ENCODE results near the gene LDB2. TPM values are rescaled to one million over a fixed set of nuclear protein-coding genes. Genes with fewer than 3 reads are reported as not detected.

LDB2 gene
- total and polyA plus RNA-seq, 8 donors, result 4.0 to 11.6 (median 5.9) TPM

DNA sequence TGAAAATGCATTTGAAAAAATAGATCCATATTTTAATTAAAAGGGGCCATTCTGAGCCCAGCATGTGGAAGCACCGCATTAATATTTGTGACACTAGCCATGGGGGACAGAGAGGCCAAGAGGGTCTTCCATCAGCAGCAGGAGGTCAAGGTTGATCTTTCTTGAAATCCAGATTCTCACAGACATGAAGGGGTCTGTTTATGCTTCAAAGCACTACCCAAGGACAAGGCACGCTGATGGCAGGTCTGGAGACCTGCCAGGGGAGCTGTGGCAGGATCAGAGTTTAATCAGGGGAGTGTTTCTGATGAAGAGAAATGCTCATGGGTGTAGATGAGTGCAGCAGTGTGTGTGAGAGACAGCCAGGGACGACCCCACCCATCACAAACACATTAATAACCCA lies 243.3 kb downstream of the LDB2 start:
- no peak for DNase-seq
- TF ChIP-seq, protein P1, sequence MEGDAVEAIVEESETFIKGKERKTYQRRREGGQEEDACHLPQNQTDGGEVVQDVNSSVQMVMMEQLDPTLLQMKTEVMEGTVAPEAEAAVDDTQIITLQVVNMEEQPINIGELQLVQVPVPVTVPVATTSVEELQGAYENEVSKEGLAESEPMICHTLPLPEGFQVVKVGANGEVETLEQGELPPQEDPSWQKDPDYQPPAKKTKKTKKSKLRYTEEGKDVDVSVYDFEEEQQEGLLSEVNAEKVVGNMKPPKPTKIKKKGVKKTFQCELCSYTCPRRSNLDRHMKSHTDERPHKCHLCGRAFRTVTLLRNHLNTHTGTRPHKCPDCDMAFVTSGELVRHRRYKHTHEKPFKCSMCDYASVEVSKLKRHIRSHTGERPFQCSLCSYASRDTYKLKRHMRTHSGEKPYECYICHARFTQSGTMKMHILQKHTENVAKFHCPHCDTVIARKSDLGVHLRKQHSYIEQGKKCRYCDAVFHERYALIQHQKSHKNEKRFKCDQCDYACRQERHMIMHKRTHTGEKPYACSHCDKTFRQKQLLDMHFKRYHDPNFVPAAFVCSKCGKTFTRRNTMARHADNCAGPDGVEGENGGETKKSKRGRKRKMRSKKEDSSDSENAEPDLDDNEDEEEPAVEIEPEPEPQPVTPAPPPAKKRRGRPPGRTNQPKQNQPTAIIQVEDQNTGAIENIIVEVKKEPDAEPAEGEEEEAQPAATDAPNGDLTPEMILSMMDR (IDR thresholded peaks at IDR 0.05), result no peak
- no peaks in the 10 kb centered on the region for H3K27me3 ChIP-seq
- H3K4me3 ChIP-seq, result no peak overlapping the region
- no peak for ATAC-seq
- intact Hi-C loops (cut with DNase I), result no loop called here
- H3K9me3 ChIP-seq, result no peaks in the 10 kb centered on the region
- H3K4me1 ChIP-seq, result no peaks in the 10 kb centered on the region
- 34 to 38% methylated on average over 3 of the region's 3 CpGs for WGBS, 2 donors
- no peak overlapping the region for H3K27ac ChIP-seq
- no peaks in the 10 kb centered on the region for H3K36me3 ChIP-seq
- FAIRE-seq, result no peak

DNA sequence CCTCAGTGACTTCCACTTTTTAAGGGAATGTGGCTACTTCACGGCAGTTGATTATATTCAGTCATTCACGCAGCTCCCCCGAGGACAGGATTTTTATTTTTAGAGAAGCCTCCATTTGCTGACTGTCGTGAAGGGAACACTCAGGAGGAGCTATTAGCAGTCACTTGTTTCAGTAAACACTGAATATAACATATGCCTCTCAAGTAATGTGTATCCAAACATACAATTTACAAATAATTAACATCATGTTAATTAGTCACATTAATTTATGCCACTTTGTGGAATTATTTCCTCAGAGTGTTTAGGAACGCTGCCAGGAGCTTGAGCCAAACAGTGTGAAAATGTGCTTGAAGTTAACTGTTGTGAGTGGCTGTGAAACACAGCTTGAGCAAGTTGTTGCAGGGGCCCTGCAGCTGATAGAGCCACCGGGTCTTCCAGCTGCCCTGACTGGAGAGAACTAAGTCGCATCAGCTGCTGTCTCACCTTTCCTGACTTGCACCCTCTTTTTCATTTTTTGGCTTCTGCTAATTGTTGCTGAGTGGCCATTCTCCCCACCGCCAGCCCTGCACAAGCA lies 245.6 kb downstream of the LDB2 start:
- WGBS, 2 donors, result 57 to 64% methylated on average over 8 of the region's 8 CpGs
- Histone ChIP-seq H3K27ac (no peak overlapping the region), H3K27me3 (no peaks in the 10 kb centered on the region), H3K4me1 (no peaks in the 10 kb centered on the region), H3K4me3 (no peak overlapping the region), H3K36me3 (no peaks in the 10 kb centered on the region), H3K9me3 (no peaks in the 10 kb centered on the region)
- DNase-seq, result no peak
- intact Hi-C loops (cut with DNase I), result no loop called here
- FAIRE-seq, result no peak
- no peak for ATAC-seq
- TF ChIP-seq, protein P1 (IDR thresholded peaks at IDR 0.05), result no peak

DNA sequence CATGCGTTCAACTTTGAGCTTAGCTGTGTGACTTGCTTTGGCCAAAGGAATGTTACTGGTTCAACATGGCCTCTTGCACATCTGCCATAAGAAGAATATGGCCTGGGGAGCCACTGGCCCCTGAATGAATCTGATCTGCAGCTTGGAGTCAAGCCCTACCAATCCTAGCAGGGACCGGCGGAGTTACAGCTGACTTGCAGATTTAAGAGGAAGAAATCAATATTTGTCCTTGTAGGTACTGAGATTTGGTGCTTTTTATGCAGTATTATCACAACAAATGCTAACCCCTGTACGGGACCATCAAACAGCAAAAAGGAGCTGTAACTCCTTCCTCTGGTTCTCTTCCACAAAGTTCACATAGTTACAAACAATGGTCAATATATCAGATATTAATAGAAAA lies 252.0 kb downstream of the LDB2 start:
- Histone ChIP-seq H3K27me3 (no peaks in the 10 kb centered on the region), H3K27ac (no peak overlapping the region), H3K4me1 (no peaks in the 10 kb centered on the region), H3K9me3 (no peaks in the 10 kb centered on the region), H3K4me3 (no peak overlapping the region), H3K36me3 (no peaks in the 10 kb centered on the region)
- 45 to 52% methylated on average over 4 of the region's 4 CpGs for WGBS, 2 donors
- TF ChIP-seq, protein P1 (IDR thresholded peaks at IDR 0.05), result no peak
- FAIRE-seq (no peak), ATAC-seq (no peak), DNase-seq (no peak)
- intact Hi-C loops (cut with DNase I), result no loop called here

DNA sequence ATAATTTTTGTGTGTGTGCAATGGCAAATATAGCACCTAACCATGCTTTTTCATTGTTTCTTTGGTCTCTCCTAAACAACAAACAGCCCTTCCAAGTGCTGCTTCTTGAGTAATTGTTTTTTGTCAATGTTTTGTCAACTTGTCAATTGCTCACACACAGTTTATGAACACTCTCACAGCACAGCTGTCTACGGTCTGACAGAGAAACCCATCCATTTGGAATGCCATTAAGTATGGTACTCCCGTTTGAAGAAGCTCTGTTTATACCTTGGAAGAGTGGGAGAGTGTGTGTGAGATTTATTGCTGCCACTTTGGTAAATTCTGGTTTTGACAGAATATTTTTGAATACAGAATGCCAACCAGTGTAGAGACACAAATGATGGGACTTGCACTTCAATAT lies 254.6 kb downstream of the LDB2 start:
- no peak overlapping the region for H3K4me3 ChIP-seq
- 53 to 71% methylated on average over 2 of the region's 2 CpGs for WGBS, 2 donors
- H3K4me1 ChIP-seq, result no peaks in the 10 kb centered on the region
- FAIRE-seq, result no peak
- intact Hi-C loops (cut with DNase I), result no loop called here
- DNase-seq, result no peak
- TF ChIP-seq, protein P1 (IDR thresholded peaks at IDR 0.05), result no peak
- H3K9me3 ChIP-seq, result no peaks in the 10 kb centered on the region
- ATAC-seq, result no peak
- no peaks in the 10 kb centered on the region for H3K36me3 ChIP-seq
- H3K27me3 ChIP-seq, result no peaks in the 10 kb centered on the region
- no peak overlapping the region for H3K27ac ChIP-seq

DNA sequence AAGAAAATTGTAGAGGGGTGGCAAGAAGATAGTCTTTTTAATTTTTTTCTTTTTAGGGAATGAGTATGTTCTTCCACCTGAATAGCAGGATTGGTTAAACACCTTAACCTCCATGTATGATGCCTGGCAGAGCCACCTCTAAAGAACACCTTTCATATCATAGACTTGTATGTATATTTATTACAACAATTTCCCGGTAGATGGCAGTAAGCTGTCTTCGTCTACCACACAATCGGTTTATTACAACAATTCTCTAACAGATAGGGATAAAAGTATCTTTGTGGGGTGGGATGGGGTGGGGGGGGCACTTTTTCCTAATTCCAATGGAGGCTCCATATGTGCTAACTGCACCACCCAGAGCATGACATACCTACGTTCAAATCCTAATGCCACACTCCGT lies 255.5 kb downstream of the LDB2 start:
- ATAC-seq (no peak), DNase-seq (no peak), FAIRE-seq (no peak)
- WGBS, 2 donors, result 67 to 82% methylated on average over 5 of the region's 5 CpGs
- intact Hi-C loops (cut with DNase I), result no loop called here
- H3K4me1 ChIP-seq, result no peaks in the 10 kb centered on the region
- H3K9me3 ChIP-seq, result no peaks in the 10 kb centered on the region
- H3K36me3 ChIP-seq, result no peaks in the 10 kb centered on the region
- H3K4me3 ChIP-seq, result no peak overlapping the region
- no peaks in the 10 kb centered on the region for H3K27me3 ChIP-seq
- no peak overlapping the region for H3K27ac ChIP-seq
- TF ChIP-seq, protein P1 (IDR thresholded peaks at IDR 0.05), result no peak

Data from pancreas (tissue), 10 donors.